HG03097 (cell line): ENCODE measurements around the gene MEAF6.
"Not testable (repeated sequence)": the region's sequence is repeated elsewhere in the genome, so short reads cannot be mapped to it uniquely, and the experiment has no call there.

Experiments used
- ATAC-seq: cut with Tn5 transposase; IDR thresholded peaks from one replicate; pipeline ENCODE4 v1.9.1; 2021; ENCODE audit not compliant: unreplicated experiment, low FRiP score

The MEAF6 gene

DNA sequence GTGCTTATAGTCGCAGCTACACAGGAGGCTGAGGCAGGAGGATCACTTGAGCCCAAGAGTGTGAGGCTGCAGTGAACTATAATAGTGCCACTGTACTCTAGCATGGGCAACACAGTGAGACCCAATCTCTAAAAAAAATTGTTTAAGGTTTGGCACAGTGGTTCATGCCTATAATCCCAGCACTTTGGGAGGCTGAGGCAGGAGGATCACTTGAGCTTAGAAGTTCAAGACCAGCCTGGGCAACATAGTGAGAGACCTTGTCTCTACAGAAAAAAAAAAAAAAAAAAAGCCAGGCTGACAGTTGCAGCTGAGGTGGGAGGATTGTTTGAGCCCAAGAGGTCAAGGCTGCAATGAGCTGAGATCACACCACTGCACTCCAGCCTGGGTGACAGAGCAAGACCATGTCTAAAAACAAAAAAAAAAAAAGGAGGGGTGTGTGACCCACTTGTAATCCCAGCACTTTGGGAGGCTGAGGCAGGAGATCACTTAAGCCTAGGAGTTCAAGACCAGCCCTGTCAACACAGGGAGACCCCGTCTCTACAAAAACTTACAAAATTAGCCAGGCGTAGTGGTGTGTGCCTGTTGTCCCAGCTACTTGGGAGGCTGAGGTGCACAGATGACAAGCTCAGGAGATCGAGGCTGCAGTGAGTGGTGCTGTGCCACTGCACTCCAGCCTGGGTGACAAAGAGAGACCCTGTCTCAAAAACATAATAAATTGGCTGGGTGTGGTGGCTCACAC lies 18.0 kb upstream of the MEAF6 start:
- not testable (repeated sequence) for ATAC-seq

- not testable (repeated sequence) for ATAC-seq
These were observed 15.3 kb upstream of the MEAF6 start for GRCh38 chr1:37529888-37530287.

DNA sequence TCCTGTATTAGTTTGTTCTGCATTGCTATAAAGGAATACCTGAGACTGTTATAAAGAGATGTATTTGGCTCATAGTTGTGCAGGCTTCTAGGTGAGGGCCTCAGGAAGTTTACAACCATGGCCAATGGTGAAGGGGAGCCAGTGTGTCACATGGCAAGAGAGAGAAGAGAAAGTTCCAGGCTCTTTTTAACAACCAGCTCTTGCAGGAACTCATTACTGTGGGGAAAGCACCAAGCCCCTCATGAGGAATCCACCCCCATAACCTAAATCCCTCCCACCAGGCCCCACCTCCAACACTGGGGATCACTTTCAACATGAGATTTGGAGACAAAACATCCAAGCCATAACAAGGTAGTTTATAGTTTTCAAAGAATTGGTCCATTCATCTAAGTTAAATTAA lies 5.0 kb upstream of the MEAF6 start:
- no peak for ATAC-seq

GRCh38 chr1:37518929-37519328 lies 4.4 kb upstream of the MEAF6 start:
- ATAC-seq, result not testable (repeated sequence)

DNA sequence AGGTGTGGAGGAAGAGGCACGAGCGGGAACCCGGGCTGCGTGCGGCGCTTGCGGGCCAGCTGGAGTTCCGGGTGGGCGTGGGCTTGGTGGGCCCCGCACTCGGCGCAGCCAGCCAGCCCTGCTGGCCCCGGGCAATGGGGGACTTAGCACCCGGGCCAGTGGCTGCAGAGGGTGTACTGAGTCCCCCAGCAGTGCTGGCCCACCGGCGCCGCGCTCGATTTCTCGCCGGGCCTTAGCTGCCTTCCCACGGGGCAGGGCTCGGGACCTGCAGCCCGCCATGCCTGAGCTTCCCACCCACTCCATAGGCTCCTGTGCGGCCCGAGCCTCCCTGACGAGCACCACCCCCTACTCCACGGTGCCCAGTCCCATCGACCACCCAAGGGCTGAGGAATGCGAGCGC lies 3.7 kb upstream of the MEAF6 start:
- not testable (repeated sequence) for ATAC-seq

GRCh38 chr1:37517569-37517968 lies 3.0 kb upstream of the MEAF6 start:
- ATAC-seq, result no peak

GRCh38 chr1:37515185-37516034 lies 844 bp upstream of the MEAF6 start:
- no peak for ATAC-seq

GRCh38 chr1:37513795-37514349 lies 694 bp downstream of the MEAF6 start:
- ATAC-seq, result no peak

DNA sequence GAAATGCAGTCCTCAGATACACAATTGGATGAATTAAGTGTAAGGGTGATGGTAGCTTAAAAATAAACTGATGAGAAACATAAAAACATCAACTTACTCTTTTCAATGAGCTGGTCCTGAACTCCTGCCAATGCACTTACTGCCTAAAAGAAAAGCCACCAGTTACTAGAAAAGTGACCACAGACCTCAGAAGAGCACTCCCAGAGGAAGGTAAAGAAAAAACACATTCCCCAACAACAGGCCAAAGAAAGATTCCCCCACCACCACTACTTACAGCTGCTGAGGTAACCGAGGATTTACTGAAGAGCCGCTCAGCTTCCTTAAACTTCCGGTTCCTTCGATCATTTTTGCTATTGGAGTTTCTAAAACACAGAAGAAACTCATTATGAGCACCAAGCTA lies 5.4 kb downstream of the MEAF6 start:
- no peak for ATAC-seq

- no peak for ATAC-seq
These were observed 7.8 kb downstream of the MEAF6 start for GRCh38 chr1:37506740-37507139.

DNA sequence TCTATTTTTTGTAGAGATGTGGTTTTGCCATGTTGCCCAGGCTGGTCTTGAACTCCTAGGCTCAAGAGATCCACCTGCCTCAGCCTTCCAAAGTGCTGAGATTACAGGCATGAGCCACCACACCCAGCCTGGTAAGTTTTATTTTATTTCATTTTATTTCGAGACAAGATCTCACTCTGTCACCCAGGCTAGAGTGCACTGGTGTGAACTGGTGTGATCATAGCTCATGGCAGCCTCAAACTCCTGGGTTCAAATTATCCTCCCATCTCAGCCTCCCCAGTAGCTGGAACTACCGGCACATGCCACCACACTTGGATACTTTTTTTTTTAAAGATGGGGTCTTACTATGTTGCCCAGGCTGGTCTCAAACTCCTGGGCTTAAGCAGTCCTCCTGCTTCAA lies 11.8 kb downstream of the MEAF6 start:
- not testable (repeated sequence) for ATAC-seq

- no peak for ATAC-seq
These were observed 12.5 kb downstream of the MEAF6 start for GRCh38 chr1:37502104-37502503.

DNA sequence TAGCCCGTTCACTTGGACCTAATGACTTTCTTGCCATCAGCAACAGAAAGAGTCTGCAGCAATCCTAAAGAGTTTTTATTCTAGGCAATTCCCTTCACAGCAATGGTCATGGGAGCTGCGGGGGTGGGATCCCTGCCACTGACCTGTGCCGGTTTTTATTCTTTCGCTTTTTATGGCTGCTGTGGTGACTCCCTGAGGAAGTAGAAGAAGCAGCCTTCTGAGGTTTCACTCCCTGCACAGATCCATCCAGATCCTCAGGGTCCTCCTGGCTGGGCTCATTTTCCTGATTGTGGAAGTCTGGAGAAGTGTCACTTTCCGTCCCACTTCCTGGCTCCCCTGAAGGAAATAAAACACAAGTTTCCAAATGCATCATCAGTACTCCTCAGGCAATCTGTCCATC lies 12.9 kb downstream of the MEAF6 start:
- no peak for ATAC-seq

- ATAC-seq, result no peak
These were observed 15.5 kb downstream of the MEAF6 start for GRCh38 chr1:37498872-37499617.

DNA sequence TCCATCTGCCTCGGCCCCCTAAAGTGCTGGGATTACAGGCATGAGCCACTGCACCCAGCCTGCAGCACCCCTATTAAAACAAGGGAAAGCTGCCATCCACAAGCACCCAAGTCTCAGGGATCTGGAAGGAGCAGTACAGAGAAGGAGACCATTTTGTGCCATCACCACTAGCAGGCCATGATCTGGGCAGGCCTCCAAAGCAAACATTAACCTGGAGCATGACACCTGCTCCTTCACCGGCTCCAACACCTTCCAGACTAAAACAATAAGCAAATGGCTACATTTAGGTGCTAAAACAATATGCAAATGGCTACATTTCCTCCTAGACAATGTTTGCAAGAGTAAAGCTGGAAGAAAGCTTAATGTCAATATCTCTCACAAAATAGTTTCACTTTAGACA lies 16.7 kb downstream of the MEAF6 start:
- ATAC-seq, result no peak

DNA sequence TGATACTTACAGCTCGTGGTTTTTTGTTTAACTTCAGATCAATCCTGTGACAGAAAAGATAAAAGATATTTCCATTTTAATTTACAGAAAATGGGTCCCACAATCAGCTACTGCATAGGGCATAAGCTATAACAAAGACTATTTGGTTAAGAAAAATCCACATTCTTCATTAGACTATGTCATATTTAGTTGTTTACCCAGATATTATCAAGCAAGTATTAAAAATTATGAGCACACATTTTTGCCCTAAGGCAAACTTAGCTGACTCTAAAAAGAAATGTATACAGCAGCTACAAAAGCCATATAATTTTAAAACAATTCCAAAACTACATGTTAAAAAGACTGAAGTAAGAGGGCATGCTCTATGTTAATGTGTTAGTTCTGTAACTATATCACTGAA lies 18.7 kb downstream of the MEAF6 start:
- no peak for ATAC-seq

GRCh38 chr1:37493336-37494098 lies 21.0 kb downstream of the MEAF6 start:
- ATAC-seq, result no peak

DNA sequence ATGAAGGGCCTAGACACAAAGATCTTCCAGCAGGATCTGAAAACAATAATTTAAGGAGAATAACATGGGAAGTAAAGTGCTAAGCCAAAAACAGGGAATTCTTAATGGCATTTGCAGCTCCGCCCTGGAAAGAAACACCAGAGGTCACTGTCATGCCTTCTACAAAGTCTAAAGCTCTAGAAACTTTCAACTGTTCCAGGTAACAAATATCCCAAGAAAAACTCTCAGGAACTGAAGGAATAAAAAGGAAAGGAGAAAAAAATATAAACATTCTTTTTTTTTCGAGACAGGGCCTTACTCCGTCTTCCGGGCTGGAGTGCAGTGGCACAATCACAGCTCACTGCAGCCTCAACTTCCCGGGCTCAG lies 27.0 kb downstream of the MEAF6 start:
- ATAC-seq, result no peak

GRCh38 chr1:37486680-37487618 lies 27.6 kb downstream of the MEAF6 start:
- ATAC-seq, result no peak
